Measurements from ENCODE around the gene TRIM24.

TRIM24 gene

GRCh38 chr7:138625084-138625848, 165.2 kb downstream of the TRIM24 start:
- DNase-seq (ENCODE audit: low read depth in 2 of 2), result no peak

GRCh38 chr7:138625849-138626230, 165.8 kb downstream of the TRIM24 start:
- no peak for DNase-seq (ENCODE audit: low read depth in 2 of 2)

GRCh38 chr7:138626846-138627245, 166.8 kb downstream of the TRIM24 start:
- DNase-seq (ENCODE audit: low read depth in 2 of 2), result no peak

- no peak for DNase-seq (ENCODE audit: low read depth in 2 of 2)
These were observed 167.3 kb downstream of the TRIM24 start for GRCh38 chr7:138627361-138627760.

- no peak for DNase-seq (ENCODE audit: low read depth in 2 of 2)
These were observed 170.1 kb downstream of the TRIM24 start for GRCh38 chr7:138630059-138630610.

- DNase-seq (ENCODE audit: low read depth in 2 of 2), result no peak
These were observed 172.3 kb downstream of the TRIM24 start for GRCh38 chr7:138632384-138632783.

GRCh38 chr7:138632826-138633602, 173.0 kb downstream of the TRIM24 start:
- DNase-seq (ENCODE audit: low read depth in 2 of 2), result no peak
